OCI-LY3 (cell line): Measurements from ENCODE around the gene TFEB.

Source experiments
- H2AFZ ChIP-seq: fragments of 200-600, 300-600 bp; shearing (Covaris generic); 2 replicates; pipeline ENCODE4 v1.6.0; 2014; ENCODE audit warnings: antibody characterized with exemption, low read depth, low read length
- H3K27ac ChIP-seq: fragments of 200-600, 300-600 bp; sonication (generic); 2 replicates; pipeline ENCODE4 v1.5.1; 2014; ENCODE audit warnings: mild to moderate bottlenecking, low read length, moderate library complexity, mixed read lengths
- H3K27me3 ChIP-seq: fragments of 200-600, 300-600 bp; sonication (generic); 2 replicates; pipeline ENCODE4 v1.6.1; 2014; ENCODE audit warnings: low read depth, low read length, mixed read lengths
- H3K36me3 ChIP-seq: fragments of 200-600, 300-600 bp; sonication (generic); replicated peaks from 2 replicates; pipeline ENCODE3; 2014; ENCODE audit warnings: low read depth, low read length, mixed read lengths
- H3K4me1 ChIP-seq: fragments of 300-600, 200-600 bp; sonication (generic); 2 replicates; pipeline ENCODE4 v1.6.1; 2014; ENCODE audit warnings: low read length, mixed read lengths
- H3K4me2 ChIP-seq: fragments of 200-600, 300-600 bp; sonication (generic); 2 replicates; pipeline ENCODE4 v1.6.1; 2014; ENCODE audit warnings: low read length, mixed read lengths
- H3K4me3 ChIP-seq: fragments of 300-600, 200-600 bp; sonication (generic); 2 replicates; pipeline ENCODE4 v1.5.1; 2014; ENCODE audit warnings: antibody characterized with exemption, mild to moderate bottlenecking, low read length, moderate library complexity
- H3K79me2 ChIP-seq: fragments of 300-600, 200-600 bp; shearing (Covaris generic); 2 replicates; pipeline ENCODE4 v1.6.1; 2014; ENCODE audit warnings: mild to moderate bottlenecking, low read length, mixed read lengths
- H3K9ac ChIP-seq: fragments of 300-600, 200-600 bp; shearing (Covaris generic); 2 replicates; pipeline ENCODE4 v1.6.0; 2014; ENCODE audit warnings: mild to moderate bottlenecking, low read length, moderate library complexity
- H3K9me3 ChIP-seq: fragments of 200-600, 300-600 bp; shearing (Covaris generic); 2 replicates; pipeline ENCODE4 v1.6.1; 2014; ENCODE audit warnings: low read length, mixed read lengths; ENCODE audit not compliant: insufficient read depth
- H4K20me1 ChIP-seq: fragments of 200-600, 300-600 bp; sonication (generic); 2 replicates; pipeline ENCODE4 v1.6.1; 2016; ENCODE audit warnings: low read length, mixed read lengths; ENCODE audit not compliant: insufficient read depth
- EZH2phosphoT487 ChIP-seq: fragments of 200-600 bp; shearing (Covaris generic); IDR thresholded peaks from 2 replicates; pipeline ENCODE4 v1.6.1; 2018; ENCODE audit warnings: antibody characterized with exemption, mixed run types, low read depth
- TF ChIP-seq, protein P1 (sequence below): fragments of 200-600, 300-600 bp; sonication (generic); IDR thresholded peaks from 2 replicates; pipeline ENCODE4 v1.5.1; 2014; ENCODE audit warnings: antibody characterized with exemption, low read length, low read depth

Gene TFEB

DNA sequence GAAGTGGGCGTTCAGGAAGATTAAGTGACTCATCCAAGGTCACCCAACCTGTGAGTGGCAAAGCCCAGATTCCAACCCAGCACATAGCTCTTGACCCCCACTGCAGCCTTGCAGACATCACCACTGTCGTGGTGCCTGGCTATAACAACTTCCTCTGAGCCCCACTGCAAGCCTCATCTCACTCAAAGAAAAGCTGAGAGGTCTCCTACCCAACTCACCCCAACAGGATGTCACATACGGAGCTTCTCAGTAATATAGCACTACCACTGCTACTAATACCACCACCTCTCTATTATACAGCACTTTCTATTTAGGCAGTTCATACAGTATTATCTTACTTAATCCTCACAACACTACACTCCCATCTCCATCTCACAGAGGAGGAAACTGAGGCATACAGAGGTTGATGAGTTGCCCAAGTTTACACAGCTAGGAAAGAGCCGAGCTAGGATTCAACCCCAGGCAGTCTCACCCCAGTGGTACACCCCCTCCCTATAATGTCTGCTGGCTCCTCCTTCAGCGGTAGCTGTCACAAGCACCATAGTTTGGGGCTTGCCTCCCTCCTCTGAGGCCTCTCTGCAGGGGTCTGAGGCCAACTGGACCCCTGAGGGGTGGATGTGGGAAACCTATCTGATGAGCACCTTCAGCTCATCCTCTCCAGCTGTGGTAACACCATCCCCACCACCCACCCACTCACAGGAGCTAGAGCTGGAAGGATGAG, 19.5 kb downstream of the TFEB start:
- TF ChIP-seq, protein P1, sequence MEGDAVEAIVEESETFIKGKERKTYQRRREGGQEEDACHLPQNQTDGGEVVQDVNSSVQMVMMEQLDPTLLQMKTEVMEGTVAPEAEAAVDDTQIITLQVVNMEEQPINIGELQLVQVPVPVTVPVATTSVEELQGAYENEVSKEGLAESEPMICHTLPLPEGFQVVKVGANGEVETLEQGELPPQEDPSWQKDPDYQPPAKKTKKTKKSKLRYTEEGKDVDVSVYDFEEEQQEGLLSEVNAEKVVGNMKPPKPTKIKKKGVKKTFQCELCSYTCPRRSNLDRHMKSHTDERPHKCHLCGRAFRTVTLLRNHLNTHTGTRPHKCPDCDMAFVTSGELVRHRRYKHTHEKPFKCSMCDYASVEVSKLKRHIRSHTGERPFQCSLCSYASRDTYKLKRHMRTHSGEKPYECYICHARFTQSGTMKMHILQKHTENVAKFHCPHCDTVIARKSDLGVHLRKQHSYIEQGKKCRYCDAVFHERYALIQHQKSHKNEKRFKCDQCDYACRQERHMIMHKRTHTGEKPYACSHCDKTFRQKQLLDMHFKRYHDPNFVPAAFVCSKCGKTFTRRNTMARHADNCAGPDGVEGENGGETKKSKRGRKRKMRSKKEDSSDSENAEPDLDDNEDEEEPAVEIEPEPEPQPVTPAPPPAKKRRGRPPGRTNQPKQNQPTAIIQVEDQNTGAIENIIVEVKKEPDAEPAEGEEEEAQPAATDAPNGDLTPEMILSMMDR = no peak
- no peak for TF ChIP-seq EZH2phosphoT487
- peak overlapping the region; percentile 68; the same call in 1 of the 2 replicates for H3K4me2 ChIP-seq
- no peaks in the 10 kb centered on the region for H3K9me3 ChIP-seq
- peak overlapping the region; percentile 17; the same call in 1 of the 2 replicates for H3K27ac ChIP-seq
- peaks cover 27% of the 10 kb centered on the region for H3K36me3 ChIP-seq
- peaks cover 99% of the 10 kb centered on the region for H3K79me2 ChIP-seq
- no peak overlapping the region for H3K4me3 ChIP-seq
- H4K20me1 ChIP-seq = peaks cover 95% of the 10 kb centered on the region
- H3K4me1 ChIP-seq = peaks cover 76% of the 10 kb centered on the region
- no peak overlapping the region for H3K9ac ChIP-seq
- H3K27me3 ChIP-seq = no peaks in the 10 kb centered on the region
- no peak overlapping the region for H2AFZ ChIP-seq

DNA sequence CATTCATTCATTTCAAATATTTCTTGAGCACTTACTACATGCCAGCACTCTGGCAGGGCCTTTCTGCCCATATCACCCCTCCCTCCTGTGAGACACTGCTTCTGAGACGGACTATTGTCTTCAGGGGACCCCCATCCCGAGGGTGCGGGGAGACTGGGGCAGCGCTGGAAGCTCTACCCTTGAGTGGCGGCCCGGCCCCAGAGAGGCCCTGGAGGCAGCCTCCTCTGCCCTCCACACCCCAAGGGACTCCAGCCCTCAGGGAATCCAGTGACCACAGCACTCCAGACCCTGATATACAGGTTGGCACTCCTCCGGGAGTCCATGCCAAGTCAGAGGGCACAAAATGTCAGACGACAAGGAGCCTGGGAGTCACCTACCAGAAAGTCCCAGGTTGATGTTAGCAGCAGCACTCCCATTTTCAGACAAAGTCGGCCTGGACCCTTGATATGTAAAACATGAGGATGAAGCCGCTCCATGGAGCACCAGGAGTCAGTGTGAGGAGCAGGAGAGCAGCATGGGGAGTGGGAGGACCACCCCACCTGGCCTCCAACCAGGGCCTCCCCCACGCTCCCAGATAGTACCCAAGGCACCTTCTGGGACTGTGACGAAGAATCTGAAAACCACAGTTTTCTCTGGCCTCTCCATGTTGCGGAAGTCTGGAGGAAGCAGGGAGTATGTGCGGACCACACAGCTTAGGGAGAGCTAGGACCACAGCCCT, 20.7 kb downstream of the TFEB start:
- H3K79me2 ChIP-seq = peaks cover 99% of the 10 kb centered on the region
- peaks cover 28% of the 10 kb centered on the region for H3K36me3 ChIP-seq
- no peak for TF ChIP-seq EZH2phosphoT487
- TF ChIP-seq, protein P1 = no peak
- no peaks in the 10 kb centered on the region for H3K27me3 ChIP-seq
- peaks cover 63% of the 10 kb centered on the region for H3K4me1 ChIP-seq
- H3K9ac ChIP-seq = no peak overlapping the region
- no peaks in the 10 kb centered on the region for H3K9me3 ChIP-seq
- H3K4me2 ChIP-seq = peak overlapping the region; percentile 24
- no peak overlapping the region for H2AFZ ChIP-seq
- no peak overlapping the region for H3K4me3 ChIP-seq
- H3K27ac ChIP-seq = no peak overlapping the region
- H4K20me1 ChIP-seq = peaks cover 91% of the 10 kb centered on the region

DNA sequence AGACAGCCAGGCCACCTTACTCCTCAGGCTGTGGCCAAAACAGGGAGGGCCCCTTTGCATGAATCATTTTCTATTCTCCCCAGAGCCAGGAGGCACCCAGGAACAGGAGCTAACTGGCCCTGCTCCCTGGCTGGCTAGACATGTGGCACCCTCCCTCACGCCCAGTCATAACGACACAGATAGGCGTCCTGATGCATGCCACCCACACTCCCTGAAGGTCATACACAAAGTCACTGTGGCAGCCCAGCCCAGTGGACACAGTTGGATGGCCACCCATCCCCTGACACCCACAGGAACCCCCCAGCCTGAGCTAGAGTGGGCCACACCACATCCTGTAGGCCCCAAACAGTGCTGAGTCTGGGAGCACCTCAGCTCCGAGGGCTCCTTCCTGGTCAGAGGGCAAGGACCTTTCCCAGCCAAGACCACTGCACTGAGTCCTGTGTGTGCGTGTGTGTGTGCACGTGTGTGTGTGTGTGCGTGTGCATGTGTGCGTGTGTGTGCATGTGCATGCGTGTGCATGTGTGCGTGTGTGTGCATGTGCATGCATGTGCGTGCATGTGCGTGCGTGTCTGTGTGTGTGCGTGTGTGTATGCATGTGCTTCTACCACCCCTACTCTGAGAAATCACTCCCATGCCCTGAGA, 21.6 kb downstream of the TFEB start:
- Histone ChIP-seq H3K36me3 (peaks cover 32% of the 10 kb centered on the region), H3K4me2 (peak overlapping the region; percentile 24), H3K27ac (peak overlapping the region; percentile 19), H3K27me3 (no peaks in the 10 kb centered on the region), H2AFZ (no peak overlapping the region), H3K9me3 (no peaks in the 10 kb centered on the region), H4K20me1 (peaks cover 83% of the 10 kb centered on the region), H3K79me2 (peaks cover 98% of the 10 kb centered on the region), H3K9ac (no peak overlapping the region), H3K4me1 (peaks cover 60% of the 10 kb centered on the region), H3K4me3 (no peak overlapping the region)
- no peak for TF ChIP-seq EZH2phosphoT487
- TF ChIP-seq, protein P1 = no peak

DNA sequence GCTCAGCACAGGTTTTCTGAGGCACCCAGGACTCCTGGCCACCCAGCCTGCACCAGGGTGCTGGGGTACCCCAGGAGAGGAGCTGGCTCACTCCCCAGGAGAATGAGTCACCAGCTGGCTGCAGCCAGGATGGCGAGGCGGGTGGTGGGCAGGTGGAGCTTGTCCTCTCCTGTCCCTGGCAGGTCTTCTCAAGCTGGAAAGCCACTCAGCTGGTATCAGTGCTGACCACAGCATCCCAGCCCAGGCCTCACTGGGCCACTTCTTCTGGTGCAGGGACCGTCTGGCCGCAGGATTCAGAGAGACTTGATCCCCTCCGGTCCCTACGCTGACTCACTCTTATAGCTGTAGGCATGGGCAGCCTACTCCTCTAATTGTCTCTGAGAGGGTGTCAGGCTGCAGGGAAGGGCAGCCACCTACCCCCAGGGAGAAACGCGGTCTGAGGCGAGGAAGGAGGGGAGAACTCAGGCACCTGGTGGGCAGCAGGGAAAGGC, 22.2 kb downstream of the TFEB start:
- peaks cover 60% of the 10 kb centered on the region for H3K4me1 ChIP-seq
- H3K9ac ChIP-seq = no peak overlapping the region
- TF ChIP-seq, protein P1 = no peak
- no peak for TF ChIP-seq EZH2phosphoT487
- peak overlapping the region; percentile 19 for H3K27ac ChIP-seq
- H3K36me3 ChIP-seq = peaks cover 32% of the 10 kb centered on the region
- no peaks in the 10 kb centered on the region for H3K9me3 ChIP-seq
- no peak overlapping the region for H3K4me2 ChIP-seq
- H2AFZ ChIP-seq = no peak overlapping the region
- H3K4me3 ChIP-seq = no peak overlapping the region
- H3K27me3 ChIP-seq = no peaks in the 10 kb centered on the region
- peaks cover 78% of the 10 kb centered on the region for H4K20me1 ChIP-seq
- H3K79me2 ChIP-seq = peaks cover 98% of the 10 kb centered on the region
